ENCODE data around the gene TNFAIP2. TPM values are rescaled to one million over a fixed set of nuclear protein-coding genes. Genes with fewer than 3 reads are reported as not detected.
A peak's percentile ranks its signal among the peaks of the same experiment; 100 is the strongest.
"Not testable (repeated sequence)": the region's sequence is repeated elsewhere in the genome, so short reads cannot be mapped to it uniquely, and the experiment has no call there.

TNFAIP2 gene
- total RNA-seq, 1 experiment from 2014 or later: 157 TPM

- peak; percentile 59 for DNase-seq (ENCODE audit: low read depth)
- in situ Hi-C loops (cut with HindIII; ENCODE audit: low pct_unique_long_range_greater_than_20kb, low sequenced_read_pairs): no loop called here
These were observed 37.8 kb downstream of the TNFAIP2 start for GRCh38 chr14:103161054-103161397.

- no peak for DNase-seq (ENCODE audit: low read depth)
- in situ Hi-C loops (cut with HindIII; ENCODE audit: low pct_unique_long_range_greater_than_20kb, low sequenced_read_pairs): no loop called here
These were observed 39.9 kb downstream of the TNFAIP2 start for GRCh38 chr14:103163199-103163598.

- in situ Hi-C loops (cut with HindIII; ENCODE audit: low pct_unique_long_range_greater_than_20kb, low sequenced_read_pairs): no loop called here
- no peak for DNase-seq (ENCODE audit: low read depth)
These were observed 40.7 kb downstream of the TNFAIP2 start for GRCh38 chr14:103164006-103164405.

- in situ Hi-C loops (cut with HindIII; ENCODE audit: low pct_unique_long_range_greater_than_20kb, low sequenced_read_pairs): no loop called here
- DNase-seq (ENCODE audit: low read depth): no peak
These were observed 41.5 kb downstream of the TNFAIP2 start for GRCh38 chr14:103164779-103165178.

GRCh38 chr14:103165323-103165722, 42.1 kb downstream of the TNFAIP2 start:
- in situ Hi-C loops (cut with HindIII; ENCODE audit: low pct_unique_long_range_greater_than_20kb, low sequenced_read_pairs): no loop called here
- DNase-seq (ENCODE audit: low read depth): no peak

- no peak for DNase-seq (ENCODE audit: low read depth)
- in situ Hi-C loops (cut with HindIII; ENCODE audit: low pct_unique_long_range_greater_than_20kb, low sequenced_read_pairs): no loop called here
These were observed 46.7 kb downstream of the TNFAIP2 start for GRCh38 chr14:103169954-103170353.

- DNase-seq (ENCODE audit: low read depth); in situ Hi-C loops (cut with HindIII; ENCODE audit: low pct_unique_long_range_greater_than_20kb, low sequenced_read_pairs): not testable (repeated sequence)
These were observed 47.9 kb downstream of the TNFAIP2 start for GRCh38 chr14:103171206-103171605.

GRCh38 chr14:103172921-103173320, 49.7 kb downstream of the TNFAIP2 start:
- DNase-seq (ENCODE audit: low read depth): no peak
- in situ Hi-C loops (cut with HindIII; ENCODE audit: low pct_unique_long_range_greater_than_20kb, low sequenced_read_pairs): no loop called here

- DNase-seq (ENCODE audit: low read depth); in situ Hi-C loops (cut with HindIII; ENCODE audit: low pct_unique_long_range_greater_than_20kb, low sequenced_read_pairs): not testable (repeated sequence)
These were observed 50.6 kb downstream of the TNFAIP2 start for GRCh38 chr14:103173887-103174286.

GRCh38 chr14:103176176-103176575, 52.9 kb downstream of the TNFAIP2 start:
- in situ Hi-C loops (cut with HindIII; ENCODE audit: low pct_unique_long_range_greater_than_20kb, low sequenced_read_pairs); DNase-seq (ENCODE audit: low read depth): not testable (repeated sequence)

GRCh38 chr14:103177376-103177775, 54.1 kb downstream of the TNFAIP2 start:
- in situ Hi-C loops (cut with HindIII; ENCODE audit: low pct_unique_long_range_greater_than_20kb, low sequenced_read_pairs): no loop called here
- no peak for DNase-seq (ENCODE audit: low read depth)

GRCh38 chr14:103178521-103178920, 55.3 kb downstream of the TNFAIP2 start:
- in situ Hi-C loops (cut with HindIII; ENCODE audit: low pct_unique_long_range_greater_than_20kb, low sequenced_read_pairs): no loop called here
- no peak for DNase-seq (ENCODE audit: low read depth)

- DNase-seq (ENCODE audit: low read depth): no peak
- in situ Hi-C loops (cut with HindIII; ENCODE audit: low pct_unique_long_range_greater_than_20kb, low sequenced_read_pairs): no loop called here
These were observed 55.8 kb downstream of the TNFAIP2 start for GRCh38 chr14:103179094-103179493.

GRCh38 chr14:103180331-103180730, 57.1 kb downstream of the TNFAIP2 start:
- in situ Hi-C loops (cut with HindIII; ENCODE audit: low pct_unique_long_range_greater_than_20kb, low sequenced_read_pairs): no loop called here
- DNase-seq (ENCODE audit: low read depth): no peak

- DNase-seq (ENCODE audit: low read depth): no peak
- in situ Hi-C loops (cut with HindIII; ENCODE audit: low pct_unique_long_range_greater_than_20kb, low sequenced_read_pairs): no loop called here
These were observed 60.8 kb downstream of the TNFAIP2 start for GRCh38 chr14:103184046-103184445.

- peak; percentile 56 for DNase-seq (ENCODE audit: low read depth)
- in situ Hi-C loops (cut with HindIII; ENCODE audit: low pct_unique_long_range_greater_than_20kb, low sequenced_read_pairs): no loop called here
These were observed 62.1 kb downstream of the TNFAIP2 start for GRCh38 chr14:103185051-103186029.

GRCh38 chr14:103186241-103186822, 63.1 kb downstream of the TNFAIP2 start:
- in situ Hi-C loops (cut with HindIII; ENCODE audit: low pct_unique_long_range_greater_than_20kb, low sequenced_read_pairs): no loop called here
- DNase-seq (ENCODE audit: low read depth): no peak

Measured in Caki2 (cell line).